A549 treated with DMSO at 1 μM for 4 hours (cell line): Measurements from ENCODE around the gene SCAF1. TPM values are rescaled to one million over a fixed set of nuclear protein-coding genes. Genes with fewer than 3 reads are reported as not detected.

ENCODE experiments used
- total RNA-seq: library from RNA; stranded (reverse); fragments of 200-300 nt; extraction: Qiagen RNA extraction; gene quantifications from 5 replicates; pipeline ENCODE4 v1.2.3, GENCODE V29; 2022; ENCODE audit warnings: low read depth

The SCAF1 gene
- 41.9 to 71.4 TPM (median 66.3 TPM) in 5 replicates for total RNA-seq

DNA sequence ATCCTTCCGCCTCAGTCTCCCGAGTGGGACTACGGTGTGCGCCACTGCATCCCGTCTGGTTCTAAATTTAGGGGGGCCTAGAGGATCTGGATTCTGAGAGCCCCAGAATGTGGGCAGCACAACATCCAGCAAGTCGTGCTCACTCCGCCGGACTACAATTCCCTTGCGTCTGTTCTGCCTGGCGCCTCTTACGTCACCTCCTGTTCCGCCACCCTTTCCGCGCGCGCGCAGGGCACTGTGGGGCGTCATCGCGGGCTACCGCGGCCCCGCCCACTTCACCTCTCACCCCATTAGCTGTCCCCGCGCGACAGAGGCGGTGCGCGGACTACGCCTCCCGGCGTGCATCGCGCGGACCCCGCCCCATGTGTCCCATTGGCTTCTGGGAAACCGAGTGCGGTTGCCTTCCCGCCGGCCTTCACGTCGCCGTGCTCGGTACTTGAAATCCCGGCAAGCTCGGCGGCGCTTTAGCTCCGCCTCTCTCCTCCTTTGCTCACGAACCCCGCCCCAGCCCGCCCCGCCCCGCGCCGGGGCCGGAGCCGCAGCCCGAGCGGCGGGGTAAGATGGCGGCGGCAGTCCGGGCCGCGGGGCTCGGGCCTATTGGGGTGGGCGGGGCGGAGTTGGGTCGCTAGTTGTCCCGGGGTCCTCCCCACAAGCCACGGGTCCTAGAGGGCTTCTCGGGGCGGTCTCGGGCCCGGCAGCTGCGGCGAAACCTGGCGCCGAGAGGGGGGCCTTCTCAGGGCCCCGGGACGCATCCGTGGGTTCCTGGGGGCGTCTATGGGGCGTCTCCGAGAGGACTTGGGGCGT is at the start of gene SCAF1:
Gene SCAF1 (plus strand): TSS at position 522 of the 804 bp plus-strand sequence. CDS start 2,818 bp downstream, outside the sequence.

DNA sequence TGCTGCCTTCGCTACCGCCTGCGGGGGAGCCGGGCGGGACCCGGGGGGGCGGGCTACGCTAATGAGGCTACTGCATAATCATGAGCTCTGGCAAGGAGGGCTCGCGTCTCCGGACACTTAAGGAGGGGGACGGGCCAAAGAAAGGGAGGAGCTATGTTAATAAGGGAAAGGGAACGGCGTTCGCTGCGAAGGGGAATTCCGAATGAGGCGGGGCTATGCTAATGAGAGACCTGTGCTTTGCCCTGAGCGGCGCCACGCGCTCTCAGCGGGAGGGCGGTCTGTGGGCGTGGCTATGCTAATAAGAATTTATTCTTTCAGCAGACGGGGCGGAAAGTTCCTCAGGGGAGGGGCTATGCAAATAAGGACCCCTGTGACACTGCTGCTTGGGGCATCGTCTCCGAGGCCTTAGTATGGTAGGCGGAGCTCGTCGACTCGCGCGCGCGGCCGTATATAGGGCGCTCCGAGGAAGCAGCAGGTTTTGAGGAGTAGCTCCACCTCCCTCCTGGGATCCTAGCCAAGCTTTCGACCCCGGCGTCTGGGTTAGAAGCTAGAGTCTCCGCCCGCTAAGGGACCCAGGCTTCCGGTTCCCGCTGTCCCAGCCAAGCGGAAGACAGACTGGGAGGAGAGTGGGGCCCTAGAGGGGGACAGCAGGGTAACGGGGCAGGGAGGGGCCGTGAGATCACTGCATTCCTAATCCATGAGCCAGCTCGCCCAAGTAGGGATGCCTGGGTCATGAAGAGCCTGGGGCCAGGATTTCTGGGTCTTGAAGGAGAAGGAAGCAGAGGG is 1.7 kb upstream of the SCAF1 start, which contains the start of gene RRAS:
Gene RRAS (minus strand): TSS at position 31 of the 786 bp plus-strand sequence. CDS start 45 bp downstream, outside the sequence.

GRCh38 chr19:49665351-49666119 is 23.5 kb downstream of the SCAF1 start, which contains the start of the genes BCL2L12 and IRF3:
TSS of gene BCL2L12 (plus strand) at chr19:49665933. CDS start at chr19:49666693, 760 bp downstream.
TSS of gene IRF3 (minus strand) at chr19:49665857. CDS start at chr19:49664838, 1,019 bp downstream.

GRCh38 chr19:49677231-49677900 is 35.4 kb downstream of the SCAF1 start, which contains the start of gene PRMT1:
TSS of gene PRMT1 (plus strand) at chr19:49677271. CDS start at chr19:49677281, 10 bp downstream.

GRCh38 chr19:49689133-49690078 is 47.4 kb downstream of the SCAF1 start, which contains the start of gene ADM5:
TSS of gene ADM5 (plus strand) at chr19:49689594. CDS start at chr19:49689838, 244 bp downstream.

DNA sequence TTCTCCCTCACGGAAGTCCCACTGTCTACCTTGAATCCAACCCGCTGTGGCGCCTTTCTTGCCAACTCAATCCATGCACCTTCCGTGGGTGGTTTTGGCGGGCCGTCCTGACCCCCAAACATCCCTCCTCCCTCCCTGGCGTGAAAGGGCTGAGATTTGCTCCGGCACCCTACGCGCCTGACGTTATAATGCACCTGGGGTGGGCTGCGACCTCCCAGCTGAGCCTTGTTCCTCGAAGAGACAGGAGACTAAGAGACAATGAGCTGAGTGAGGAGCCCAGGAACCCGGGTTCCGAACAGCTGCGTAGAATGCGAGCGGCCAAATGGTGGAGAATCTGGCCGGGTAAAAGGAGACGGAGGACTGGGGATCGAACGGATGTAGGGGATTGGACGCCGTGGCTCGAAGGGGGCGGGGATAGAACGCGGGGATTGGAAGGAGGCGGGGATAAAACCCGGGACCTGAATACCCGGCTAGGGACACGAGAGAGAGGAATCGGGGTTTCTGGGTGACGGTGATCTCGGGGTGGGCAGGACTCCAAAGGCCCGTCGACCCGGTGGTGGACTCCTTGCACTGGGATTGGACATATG is 48.7 kb downstream of the SCAF1 start, which contains the start of gene CPT1C:
Gene CPT1C (plus strand): TSS at position 461 of the 587 bp plus-strand sequence. CDS start 1,137 bp downstream, outside the sequence.

Other genes with a start within 250 kb of the SCAF1 start
- not detected in 5 replicates for gene PTH2, start 218.8 kb upstream of the SCAF1 start, total RNA-seq
- 0.07 to 0.22 TPM (median 0.18 TPM) in 4 of 5 replicates, not detected in the other for gene GFY, start 216.8 kb upstream of the SCAF1 start, total RNA-seq
- gene SLC17A7, start 200.7 kb upstream of the SCAF1 start, total RNA-seq = 0.49 to 0.63 TPM (median 0.61 TPM) in 5 replicates
- 87.2 to 97.5 TPM (median 96.7 TPM) in 5 replicates for gene PIH1D1, start 190.4 kb upstream of the SCAF1 start, total RNA-seq
- 14.5 to 29.0 TPM (median 22.6 TPM) in 5 replicates for gene ALDH16A1, start 189.0 kb upstream of the SCAF1 start, total RNA-seq
- gene FLT3LG, start 168.0 kb upstream of the SCAF1 start, total RNA-seq = 0.68 to 1.7 TPM (median 1.2 TPM) in 5 replicates
- 3,835 to 4,657 TPM (median 3,991 TPM) in 5 replicates for gene RPL13A, start 154.6 kb upstream of the SCAF1 start, total RNA-seq
- gene RPS11, start 145.8 kb upstream of the SCAF1 start, total RNA-seq = 3,649 to 5,162 TPM (median 3,839 TPM) in 5 replicates
- gene FCGRT, start 129.5 kb upstream of the SCAF1 start, total RNA-seq = 26.1 to 29.8 TPM (median 28.3 TPM) in 5 replicates
- 1.5 to 2.1 TPM (median 1.7 TPM) in 5 replicates for gene RCN3, start 114.2 kb upstream of the SCAF1 start, total RNA-seq
- 84.6 to 109 TPM (median 95.2 TPM) in 5 replicates for gene NOSIP, start 61.7 kb upstream of the SCAF1 start, total RNA-seq
- gene PRRG2, start 60.9 kb upstream of the SCAF1 start, total RNA-seq = 0.54 to 1.2 TPM (median 0.87 TPM) in 5 replicates
- gene PRR12, start 51.0 kb upstream of the SCAF1 start, total RNA-seq = 27.6 to 35.1 TPM (median 29.7 TPM) in 5 replicates
- gene RRAS, start 2.1 kb upstream of the SCAF1 start, total RNA-seq = 83.1 to 125 TPM (median 114 TPM) in 5 replicates
- 86.3 to 119 TPM (median 102 TPM) in 5 replicates for gene IRF3, start 23.6 kb downstream of the SCAF1 start, total RNA-seq
- 58.3 to 77.0 TPM (median 67.6 TPM) in 5 replicates for gene BCL2L12, start 23.7 kb downstream of the SCAF1 start, total RNA-seq
- gene PRMT1, start 35.1 kb downstream of the SCAF1 start, total RNA-seq = 373 to 457 TPM (median 431 TPM) in 5 replicates
- 4.0 to 7.6 TPM (median 5.7 TPM) in 5 replicates for gene ADM5, start 47.4 kb downstream of the SCAF1 start, total RNA-seq
- gene CPT1C, start 48.9 kb downstream of the SCAF1 start, total RNA-seq = 11.6 to 14.6 TPM (median 13.4 TPM) in 5 replicates
- gene TSKS, start 121.1 kb downstream of the SCAF1 start, total RNA-seq = 0.06 TPM in 1 of 5 replicates, not detected in the others
- 44.3 to 56.6 TPM (median 52.4 TPM) in 5 replicates for gene AP2A1, start 124.8 kb downstream of the SCAF1 start, total RNA-seq
- 13.9 to 17.0 TPM (median 15.0 TPM) in 5 replicates for gene FUZ, start 171.1 kb downstream of the SCAF1 start, total RNA-seq
- 51.8 to 71.0 TPM (median 61.4 TPM) in 5 replicates for gene MED25, start 176.1 kb downstream of the SCAF1 start, total RNA-seq
- gene PTOV1, start 208.9 kb downstream of the SCAF1 start, total RNA-seq = 121 to 156 TPM (median 142 TPM) in 5 replicates
- 51.8 to 57.7 TPM (median 54.9 TPM) in 5 replicates for gene PNKP, start 225.4 kb downstream of the SCAF1 start, total RNA-seq
- 75.5 to 121 TPM (median 104 TPM) in 5 replicates for gene AKT1S1, start 235.1 kb downstream of the SCAF1 start, total RNA-seq
- gene TBC1D17, start 235.5 kb downstream of the SCAF1 start, total RNA-seq = 21.9 to 24.2 TPM (median 22.6 TPM) in 5 replicates